ENCODE measurements around the gene MACROD2.

Gene MACROD2

GRCh38 chr20:14498772-14499171, 503.5 kb downstream of the MACROD2 start:
- no peak for TF ChIP-seq CTCF (IDR thresholded peaks at IDR 0.05; ENCODE audit: low read depth, low read length)
- Histone ChIP-seq H3K4me1 (peaks cover 9% of the 10 kb centered on the region), H3K9me3 (no peaks in the 10 kb centered on the region), H3K27me3 (no peaks in the 10 kb centered on the region), H3K4me3 (ENCODE audit: low read depth, low read length) (no peak overlapping the region), H3K36me3 (no peaks in the 10 kb centered on the region)
- peak; percentile 82 for DNase-seq

- Histone ChIP-seq H3K4me3 (ENCODE audit: low read depth, low read length) (no peak overlapping the region), H3K9me3 (no peaks in the 10 kb centered on the region), H3K4me1 (no peaks in the 10 kb centered on the region), H3K36me3 (no peaks in the 10 kb centered on the region), H3K27me3 (no peaks in the 10 kb centered on the region)
- TF ChIP-seq CTCF (IDR thresholded peaks at IDR 0.05; ENCODE audit: low read depth, low read length): no peak
- no peak for DNase-seq
These were observed 510.2 kb downstream of the MACROD2 start for GRCh38 chr20:14505476-14505875.

GRCh38 chr20:14507711-14508110, 512.4 kb downstream of the MACROD2 start:
- TF ChIP-seq CTCF (IDR thresholded peaks at IDR 0.05; ENCODE audit: low read depth, low read length): no peak
- DNase-seq: no peak
- H3K4me1 ChIP-seq: no peaks in the 10 kb centered on the region
- no peaks in the 10 kb centered on the region for H3K27me3 ChIP-seq
- H3K36me3 ChIP-seq: no peaks in the 10 kb centered on the region
- no peaks in the 10 kb centered on the region for H3K9me3 ChIP-seq
- no peak overlapping the region for H3K4me3 ChIP-seq (ENCODE audit: low read depth, low read length)

- H3K4me1 ChIP-seq: no peaks in the 10 kb centered on the region
- H3K27me3 ChIP-seq: no peaks in the 10 kb centered on the region
- no peaks in the 10 kb centered on the region for H3K9me3 ChIP-seq
- no peak overlapping the region for H3K4me3 ChIP-seq (ENCODE audit: low read depth, low read length)
- no peak for TF ChIP-seq CTCF (IDR thresholded peaks at IDR 0.05; ENCODE audit: low read depth, low read length)
- no peak for DNase-seq
- no peaks in the 10 kb centered on the region for H3K36me3 ChIP-seq
These were observed 515.0 kb downstream of the MACROD2 start for GRCh38 chr20:14510341-14510740.

- DNase-seq: no peak
- no peak overlapping the region for H3K4me3 ChIP-seq (ENCODE audit: low read depth, low read length)
- H3K9me3 ChIP-seq: no peaks in the 10 kb centered on the region
- no peaks in the 10 kb centered on the region for H3K27me3 ChIP-seq
- no peak for TF ChIP-seq CTCF (IDR thresholded peaks at IDR 0.05; ENCODE audit: low read depth, low read length)
- no peaks in the 10 kb centered on the region for H3K36me3 ChIP-seq
- no peaks in the 10 kb centered on the region for H3K4me1 ChIP-seq
These were observed 517.5 kb downstream of the MACROD2 start for GRCh38 chr20:14512839-14513238.

GRCh38 chr20:14518648-14519047, 523.3 kb downstream of the MACROD2 start:
- H3K4me1 ChIP-seq: no peaks in the 10 kb centered on the region
- no peak for TF ChIP-seq CTCF (IDR thresholded peaks at IDR 0.05; ENCODE audit: low read depth, low read length)
- H3K9me3 ChIP-seq: no peaks in the 10 kb centered on the region
- no peak overlapping the region for H3K4me3 ChIP-seq (ENCODE audit: low read depth, low read length)
- H3K27me3 ChIP-seq: no peaks in the 10 kb centered on the region
- H3K36me3 ChIP-seq: no peaks in the 10 kb centered on the region
- DNase-seq: no peak
